Astrocyte of the cerebellum (primary cell): Measurements from ENCODE around the gene SPDYE6.

Source experiments
- DNase-seq: peaks from one replicate; pipeline ENCODE4 v3.0.0-alpha.2; 2011; ENCODE audit warnings: low read depth
- H3K4me3 ChIP-seq: 2 replicates; pipeline ENCODE4 v1.5.1; 2011; ENCODE audit warnings: mild to moderate bottlenecking, low read depth, low read length, moderate library complexity
- in situ Hi-C: cut with HindIII; loops from 2 replicates; pipeline ENCODE4 v1.10.0; 2017; ENCODE audit warnings: low sequenced_read_pairs
- TF ChIP-seq, protein P1 (sequence below): IDR thresholded peaks from 2 replicates; pipeline ENCODE4 v1.5.1; 2012; ENCODE audit warnings: low read length, low read depth, moderate library complexity, mild to moderate bottlenecking; ENCODE audit errors: missing control alignments

The SPDYE6 gene

DNA sequence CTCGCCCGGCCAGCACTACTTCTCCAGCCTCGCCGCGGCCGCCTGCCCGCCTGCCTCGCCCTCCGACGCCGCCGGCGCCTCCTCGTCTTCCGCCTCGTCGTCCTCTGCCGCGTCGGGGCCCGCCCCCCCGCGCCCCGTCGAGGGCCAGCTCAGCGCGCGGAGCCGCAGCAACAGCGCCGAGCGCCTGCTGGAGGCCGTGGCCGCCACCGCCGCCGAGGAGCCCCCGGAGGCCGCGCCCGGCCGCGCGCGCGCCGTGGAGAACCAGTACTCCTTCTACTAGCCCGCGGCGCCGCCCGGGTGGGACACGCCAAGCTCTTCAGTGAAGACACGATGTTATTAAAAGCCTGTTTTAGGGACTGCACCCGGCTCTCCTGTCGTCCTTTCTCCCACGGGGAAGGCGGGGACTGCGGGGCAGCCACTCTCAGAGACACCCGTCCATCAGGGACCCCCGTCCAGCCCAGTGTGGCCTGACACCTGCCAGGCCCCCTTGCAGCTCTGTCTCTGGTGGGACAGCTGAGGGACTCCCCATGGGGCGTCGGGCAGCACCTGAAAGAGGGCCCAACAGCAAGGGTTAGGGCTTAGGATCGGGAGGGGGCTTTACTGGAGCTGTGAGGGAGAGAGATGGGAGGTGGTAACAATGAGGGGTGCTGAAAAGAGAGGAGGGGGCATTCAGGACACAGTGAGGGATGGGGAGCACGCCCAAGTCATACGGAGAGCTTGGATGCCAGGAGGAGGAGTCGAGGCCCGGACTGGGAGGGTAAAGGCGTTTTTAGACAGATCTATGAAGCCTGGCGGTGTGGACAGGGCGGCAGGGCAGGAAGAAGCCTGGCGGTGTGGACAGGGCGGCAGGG is 34.7 kb downstream of the SPDYE6 start:
- TF ChIP-seq, protein P1, sequence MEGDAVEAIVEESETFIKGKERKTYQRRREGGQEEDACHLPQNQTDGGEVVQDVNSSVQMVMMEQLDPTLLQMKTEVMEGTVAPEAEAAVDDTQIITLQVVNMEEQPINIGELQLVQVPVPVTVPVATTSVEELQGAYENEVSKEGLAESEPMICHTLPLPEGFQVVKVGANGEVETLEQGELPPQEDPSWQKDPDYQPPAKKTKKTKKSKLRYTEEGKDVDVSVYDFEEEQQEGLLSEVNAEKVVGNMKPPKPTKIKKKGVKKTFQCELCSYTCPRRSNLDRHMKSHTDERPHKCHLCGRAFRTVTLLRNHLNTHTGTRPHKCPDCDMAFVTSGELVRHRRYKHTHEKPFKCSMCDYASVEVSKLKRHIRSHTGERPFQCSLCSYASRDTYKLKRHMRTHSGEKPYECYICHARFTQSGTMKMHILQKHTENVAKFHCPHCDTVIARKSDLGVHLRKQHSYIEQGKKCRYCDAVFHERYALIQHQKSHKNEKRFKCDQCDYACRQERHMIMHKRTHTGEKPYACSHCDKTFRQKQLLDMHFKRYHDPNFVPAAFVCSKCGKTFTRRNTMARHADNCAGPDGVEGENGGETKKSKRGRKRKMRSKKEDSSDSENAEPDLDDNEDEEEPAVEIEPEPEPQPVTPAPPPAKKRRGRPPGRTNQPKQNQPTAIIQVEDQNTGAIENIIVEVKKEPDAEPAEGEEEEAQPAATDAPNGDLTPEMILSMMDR, result no peak
- DNase-seq, result no peak
- in situ Hi-C loops, result no loop called here
- H3K4me3 ChIP-seq, result no peak overlapping the region

DNA sequence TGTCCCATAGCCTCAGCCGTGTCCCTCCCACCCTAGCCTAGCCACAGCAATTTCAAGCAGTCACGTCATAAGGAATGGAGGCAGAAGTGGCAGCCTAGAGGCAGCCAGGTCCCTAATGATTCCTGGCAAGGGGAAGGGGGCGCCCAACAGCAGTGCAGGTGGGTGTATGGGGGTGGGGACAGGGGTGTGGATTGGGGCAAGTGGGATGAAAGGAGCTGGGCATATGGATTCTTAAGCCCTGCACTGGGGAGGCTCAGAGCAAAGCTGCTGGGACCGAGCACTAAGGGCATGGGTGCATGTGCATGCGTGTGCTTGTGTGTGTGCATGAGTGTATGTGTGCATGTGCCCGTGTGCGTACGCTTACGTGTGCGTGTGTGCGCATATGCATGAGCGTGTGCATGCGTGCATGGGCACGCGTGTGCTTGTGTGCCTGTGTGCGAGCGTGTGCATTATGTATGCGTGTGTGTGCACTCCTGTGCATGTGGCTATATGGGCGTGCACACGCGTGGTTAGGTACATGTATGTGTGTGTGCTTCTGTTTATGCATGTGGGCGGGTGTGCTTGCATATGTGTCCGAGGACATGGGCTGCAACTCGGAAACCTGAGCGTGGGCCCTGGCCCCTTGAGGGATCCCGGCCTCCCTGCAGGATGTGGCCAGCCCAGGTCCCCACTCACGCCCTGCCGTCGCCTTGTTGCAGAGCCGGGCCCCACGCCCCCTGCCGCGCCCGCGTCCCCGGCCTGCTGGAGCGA is 35.5 kb downstream of the SPDYE6 start:
- TF ChIP-seq, protein P1, result no peak
- in situ Hi-C loops, result no loop called here
- no peak overlapping the region for H3K4me3 ChIP-seq
- no peak for DNase-seq

DNA sequence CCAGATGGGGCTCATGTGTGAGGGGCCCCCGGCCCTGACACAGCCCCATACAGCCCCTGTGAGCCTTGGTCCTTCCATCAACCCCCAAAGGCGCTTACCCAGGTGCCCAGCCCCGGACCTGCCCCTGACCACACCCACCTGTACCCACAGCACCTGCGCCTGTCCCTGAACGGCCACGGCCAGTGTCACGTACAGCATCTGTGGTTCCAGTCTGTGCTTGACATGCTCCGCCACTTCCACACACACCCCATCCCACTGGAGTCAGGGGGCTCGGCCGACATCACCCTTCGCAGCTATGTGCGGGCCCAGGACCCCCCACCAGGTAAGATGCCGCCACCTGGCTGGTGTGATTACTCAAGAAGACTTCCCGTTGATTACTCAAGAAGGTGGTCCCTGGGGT is 36.1 kb downstream of the SPDYE6 start:
- no peak for DNase-seq
- in situ Hi-C loops, result no loop called here
- H3K4me3 ChIP-seq, result no peak overlapping the region
- TF ChIP-seq, protein P1, result no peak

DNA sequence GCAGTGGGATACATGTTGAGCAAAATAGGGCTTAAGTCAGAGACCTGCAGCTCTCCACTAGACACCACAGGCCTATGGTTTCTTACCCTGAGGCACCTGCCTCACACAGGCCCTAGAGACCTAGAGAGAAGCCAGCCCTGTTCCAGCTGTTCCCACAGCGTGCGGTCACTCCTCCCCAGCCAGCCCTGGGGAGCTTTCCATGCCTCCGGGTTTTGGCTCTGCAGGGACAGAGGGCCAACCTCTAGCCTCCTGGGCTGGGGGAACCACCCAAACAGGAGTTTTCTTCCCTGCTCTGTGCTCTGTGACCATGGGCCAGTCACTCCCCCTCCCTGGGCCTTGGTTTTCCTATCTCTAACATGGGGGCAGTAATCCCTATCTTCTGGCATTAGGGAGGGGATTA is 36.6 kb downstream of the SPDYE6 start:
- DNase-seq, result no peak
- H3K4me3 ChIP-seq, result no peak overlapping the region
- TF ChIP-seq, protein P1, result no peak
- in situ Hi-C loops, result no loop called here

DNA sequence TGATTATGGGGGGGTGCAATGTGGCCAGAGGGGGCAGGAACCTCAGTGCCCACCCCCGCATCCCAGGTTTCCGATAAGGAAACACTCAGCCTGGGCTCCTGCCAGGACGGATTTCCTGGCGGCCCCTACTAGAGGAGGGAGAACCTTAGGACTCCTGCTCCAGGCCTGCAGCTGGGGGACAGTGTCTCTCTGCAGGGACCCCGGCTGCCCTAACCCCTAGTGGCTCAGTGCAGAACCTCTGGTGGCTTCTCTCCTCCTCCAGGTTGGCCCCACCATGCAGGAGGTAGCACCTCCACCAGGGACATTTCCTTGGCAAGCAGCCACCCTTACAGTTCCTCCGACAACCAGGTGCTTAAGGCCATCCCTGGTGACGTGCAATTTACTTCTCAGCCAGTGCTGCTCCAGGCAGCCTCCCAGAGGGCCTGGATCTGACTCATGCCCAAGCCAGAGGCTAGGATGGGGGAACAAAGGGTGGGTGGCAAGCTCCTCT is 37.7 kb downstream of the SPDYE6 start:
- no peak for DNase-seq
- no peak overlapping the region for H3K4me3 ChIP-seq
- TF ChIP-seq, protein P1, result no peak
- in situ Hi-C loops, result no loop called here

DNA sequence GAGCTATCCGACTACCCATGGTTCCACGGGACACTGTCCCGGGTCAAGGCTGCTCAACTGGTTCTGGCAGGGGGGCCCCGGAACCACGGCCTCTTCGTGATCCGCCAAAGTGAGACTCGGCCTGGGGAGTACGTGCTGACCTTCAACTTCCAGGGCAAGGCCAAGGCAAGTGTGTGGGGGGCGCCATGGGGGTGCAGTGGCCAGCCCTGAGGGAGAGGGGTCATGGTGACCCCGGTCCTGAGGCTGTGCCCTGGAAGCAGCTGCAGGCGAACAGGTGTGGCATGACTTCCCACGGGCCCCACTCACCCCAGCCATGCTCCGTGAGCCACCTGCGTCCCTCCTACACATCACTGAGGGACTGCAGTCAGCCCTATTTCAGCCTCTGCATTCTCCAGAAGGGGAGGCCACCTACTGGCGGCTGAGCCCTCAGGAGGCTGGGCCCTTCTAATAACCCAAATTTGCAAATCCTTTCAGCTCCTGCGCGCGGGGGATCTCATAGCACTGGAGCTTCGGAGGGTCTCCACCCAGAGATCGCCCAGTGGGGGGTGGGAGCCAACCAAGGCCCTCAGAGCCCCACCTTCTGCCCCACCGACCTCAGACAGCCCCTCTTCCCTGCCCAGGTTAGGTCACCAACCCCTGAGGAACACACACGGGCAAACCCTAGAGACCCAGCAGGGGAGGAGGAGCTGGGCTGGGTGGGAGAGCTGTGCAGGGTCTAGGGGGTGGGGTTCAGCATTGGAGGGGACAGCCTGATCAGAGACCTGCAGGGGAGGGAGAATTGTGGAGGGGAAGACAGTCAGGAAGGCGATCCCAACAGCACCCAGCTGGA is 38.8 kb downstream of the SPDYE6 start:
- in situ Hi-C loops, result no loop called here
- DNase-seq, result no peak
- no peak overlapping the region for H3K4me3 ChIP-seq
- TF ChIP-seq, protein P1, result peak; percentile 8
